BLaER1 treated with 17β-estradiol and CSF1 and Interleukin-3, amounts not matched to agents 10 nM and 100 nM (cell line): Measurements from ENCODE around the gene PADI2.

Experiments
- H3K27ac ChIP-seq, 11 experiments: shearing (Covaris generic); formaldehyde crosslinking; 2 replicates each; pipeline ENCODE4 v1.8.1; 2022
- H3K27me3 ChIP-seq, 11 experiments: shearing (Covaris generic); formaldehyde crosslinking; 2 replicates each; pipeline ENCODE4 v1.8.1; 2022
- H3K36me3 ChIP-seq, 11 experiments: shearing (Covaris generic); formaldehyde crosslinking; 2 replicates each; pipeline ENCODE4 v1.8.1; 2022
- H3K4me1 ChIP-seq, 10 experiments: shearing (Covaris generic); formaldehyde crosslinking; 2 replicates each; pipeline ENCODE4 v1.8.1; 2022
- H3K4me2 ChIP-seq, 11 experiments: shearing (Covaris generic); formaldehyde crosslinking; 2 replicates each; pipeline ENCODE4 v1.8.1; 2022
- H3K4me3 ChIP-seq, 10 experiments: shearing (Covaris generic); formaldehyde crosslinking; 2 replicates each; pipeline ENCODE4 v1.8.1; 2022
- H3K9ac ChIP-seq, 11 experiments: shearing (Covaris generic); formaldehyde crosslinking; 2 replicates each; pipeline ENCODE4 v1.8.1; 2022
- H3K9me3 ChIP-seq, 11 experiments: shearing (Covaris generic); formaldehyde crosslinking; replicated peaks in 1 of 11; 2 replicates each; pipeline ENCODE4 v1.8.1; 2022
- H4K20me1 ChIP-seq, 11 experiments: shearing (Covaris generic); formaldehyde crosslinking; 2 replicates each; pipeline ENCODE4 v1.8.1; 2022
- Cebpa-rat ChIP-seq, 11 experiments: shearing (Covaris generic); IDR thresholded peaks; 2 replicates each; pipeline ENCODE4 v1.8.1; 2022

The PADI2 gene

DNA sequence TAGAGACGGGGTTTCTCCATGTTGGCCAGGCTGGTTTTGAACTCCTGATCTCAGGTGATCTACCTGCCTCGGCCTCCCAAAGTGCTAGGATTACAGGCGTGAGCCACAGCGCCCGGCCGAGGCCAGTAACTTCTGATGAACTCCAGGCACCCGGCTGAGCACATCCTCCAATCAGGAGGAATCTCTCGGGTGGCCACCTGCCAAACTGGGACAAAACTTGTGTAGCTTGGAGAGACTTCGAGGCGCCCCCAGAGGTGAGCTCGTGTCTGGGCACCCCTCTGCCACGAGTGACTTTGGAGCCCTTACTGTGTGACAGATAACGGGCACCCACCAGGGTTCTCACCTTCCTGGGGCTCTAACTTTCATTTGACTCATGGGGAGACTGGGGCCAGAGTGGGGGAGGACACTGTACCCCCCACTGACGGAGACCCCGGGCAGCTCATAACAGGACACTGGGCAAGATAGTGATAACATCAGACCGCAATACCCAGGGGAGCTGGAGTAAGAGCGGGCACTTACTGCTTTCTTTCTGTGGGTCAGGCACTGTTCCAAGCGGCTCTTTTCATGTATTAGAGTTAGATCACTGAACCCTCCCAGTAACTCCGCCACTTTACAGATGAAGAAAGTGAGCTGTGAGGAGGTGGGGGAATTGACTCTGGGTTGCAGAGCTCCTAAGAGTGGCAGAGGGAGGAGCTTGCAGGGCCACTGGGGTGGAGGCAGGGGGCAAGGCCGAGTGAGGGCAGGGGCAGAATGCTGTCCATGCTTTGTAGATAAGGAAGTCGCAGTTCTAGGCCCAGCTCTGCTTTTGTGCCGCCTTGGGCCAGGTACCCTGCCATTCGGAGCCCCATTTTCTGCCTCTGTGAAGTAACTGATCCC, 1.9 kb upstream of the PADI2 start:
- H3K4me1 ChIP-seq = peaks cover 50 to 65% (median 58%) of the 10 kb centered on the region in 10 experiments
- H4K20me1 ChIP-seq = peaks cover 0 to 14% (median 0%) of the 10 kb centered on the region in 11 experiments; a peak in 6 of 22 replicates
- peak overlapping the region in 5 of 10 experiments; percentile 2 to 35 (median 24); a peak in 6 of 20 replicates for H3K4me3 ChIP-seq
- no peaks in the 10 kb centered on the region for H3K36me3 ChIP-seq
- TF ChIP-seq Cebpa-rat (IDR thresholded peaks at IDR 0.05) = no peak
- H3K9me3 ChIP-seq = no peaks in the 10 kb centered on the region
- peak overlapping the region in 10 of 11 experiments; percentile 29 to 75 (median 68); a peak in 19 of 22 replicates for H3K27ac ChIP-seq
- H3K4me2 ChIP-seq = peak overlapping the region; percentile 96 to 100 (median 100)
- H3K27me3 ChIP-seq = peaks cover 19 to 25% (median 21%) of the 10 kb centered on the region in 11 experiments
- H3K9ac ChIP-seq = peak overlapping the region in 10 of 11 experiments; percentile 32 to 70 (median 62); a peak in 18 of 22 replicates

DNA sequence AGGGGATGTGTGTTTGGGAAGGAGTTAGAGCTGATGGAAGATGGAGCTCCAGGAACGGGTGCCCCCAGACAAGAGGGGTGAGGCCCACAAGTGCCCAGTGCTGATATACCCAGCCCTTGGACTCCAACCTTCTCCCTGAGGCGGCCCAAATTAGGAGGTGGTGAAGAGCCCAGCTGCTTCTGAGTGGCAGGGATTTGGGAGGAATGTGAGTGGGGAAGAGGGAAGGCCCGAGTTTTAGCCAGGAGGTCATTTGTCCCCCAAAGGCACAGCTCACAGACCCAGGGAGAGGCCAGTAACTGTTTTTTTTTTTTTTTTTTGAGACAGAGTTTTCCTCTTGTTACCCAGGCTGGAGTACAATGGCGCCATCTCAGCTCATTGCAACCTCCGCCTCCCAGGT, 1.2 kb upstream of the PADI2 start:
- Histone ChIP-seq H3K27me3 (peaks cover 19 to 25% (median 21%) of the 10 kb centered on the region in 11 experiments), H3K4me2 (peak overlapping the region; percentile 96 to 100 (median 100)), H3K4me3 (0 out of 20 replicates have a peak overlapping the region, but pooled peaks of 1 of the 10 experiments have one; percentile 72), H3K9ac (peak overlapping the region in 4 of 11 experiments; percentile 38 to 73 (median 54); a peak in 4 of 22 replicates), H3K27ac (peak overlapping the region in 7 of 11 experiments; percentile 35 to 73 (median 69); a peak in 11 of 22 replicates), H3K36me3 (no peaks in the 10 kb centered on the region), H3K4me1 (peaks cover 50 to 65% (median 58%) of the 10 kb centered on the region in 10 experiments), H3K9me3 (no peaks in the 10 kb centered on the region), H4K20me1 (peaks cover 0 to 16% (median 0%) of the 10 kb centered on the region in 11 experiments; a peak in 6 of 22 replicates)
- no peak for TF ChIP-seq Cebpa-rat (IDR thresholded peaks at IDR 0.05)

DNA sequence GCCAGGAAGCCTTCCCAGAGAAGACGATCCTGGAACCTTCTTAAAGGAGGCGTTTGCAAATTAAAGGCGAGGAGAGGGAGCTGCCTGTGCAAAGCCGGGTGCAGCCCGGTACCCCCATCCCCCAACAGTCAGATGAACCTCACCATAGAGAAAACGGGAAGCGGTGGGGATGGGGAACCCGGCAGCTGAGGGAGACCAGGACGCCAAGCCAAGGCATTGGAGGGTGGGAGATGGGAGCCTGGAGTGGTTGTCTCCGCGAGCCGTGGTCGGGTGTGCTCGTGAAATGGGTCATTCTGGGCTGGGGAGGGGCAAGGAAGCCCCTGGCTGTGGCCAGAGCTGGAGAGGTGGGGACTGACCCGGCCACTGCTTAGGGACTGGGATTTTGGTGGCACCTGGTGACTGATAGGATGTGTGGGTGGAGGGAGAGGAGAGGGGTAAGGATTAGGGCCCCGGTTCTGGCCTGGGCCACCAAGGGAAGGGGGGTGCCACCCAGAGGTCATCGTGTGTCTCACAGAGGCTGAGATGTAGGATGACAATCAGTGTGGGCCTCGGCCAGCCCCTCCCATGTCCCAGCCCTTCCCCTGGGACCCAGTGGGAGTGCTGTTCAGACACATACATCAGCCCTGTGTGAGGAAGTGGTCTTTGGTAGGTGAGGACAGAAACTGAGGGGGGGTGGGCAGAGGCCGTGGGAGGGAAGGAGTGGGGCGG, 676 bp upstream of the PADI2 start:
- Histone ChIP-seq H3K4me1 (peaks cover 50 to 65% (median 58%) of the 10 kb centered on the region in 10 experiments), H3K27ac (peak overlapping the region in 8 of 11 experiments; percentile 35 to 78 (median 60); a peak in 15 of 22 replicates), H3K4me2 (peak overlapping the region; percentile 96 to 100 (median 100)), H3K9me3 (no peaks in the 10 kb centered on the region), H3K4me3 (peak overlapping the region; percentile 54 to 72 (median 62)), H3K36me3 (no peaks in the 10 kb centered on the region), H3K27me3 (peaks cover 19 to 25% (median 21%) of the 10 kb centered on the region in 11 experiments), H3K9ac (peak overlapping the region in 10 of 11 experiments; percentile 12 to 73 (median 46); a peak in 15 of 22 replicates), H4K20me1 (peaks cover 0 to 21% (median 0%) of the 10 kb centered on the region in 11 experiments; a peak in 6 of 22 replicates)
- TF ChIP-seq Cebpa-rat (IDR thresholded peaks at IDR 0.05) = no peak

GRCh38 chr1:17118706-17119075, 560 bp downstream of the PADI2 start:
- H3K9me3 ChIP-seq = no peaks in the 10 kb centered on the region
- H3K9ac ChIP-seq = peak overlapping the region; percentile 12 to 73 (median 48); a peak in 14 of 22 replicates
- TF ChIP-seq Cebpa-rat (IDR thresholded peaks at IDR 0.05) = no peak
- H3K4me2 ChIP-seq = peak overlapping the region; percentile 96 to 100 (median 100)
- H3K4me1 ChIP-seq = peaks cover 50 to 61% (median 56%) of the 10 kb centered on the region in 10 experiments
- no peak overlapping the region for H3K27ac ChIP-seq
- peak overlapping the region; percentile 54 to 72 (median 62) for H3K4me3 ChIP-seq
- peaks cover 0 to 24% (median 0%) of the 10 kb centered on the region in 11 experiments; a peak in 6 of 22 replicates for H4K20me1 ChIP-seq
- no peaks in the 10 kb centered on the region for H3K36me3 ChIP-seq
- H3K27me3 ChIP-seq = peaks cover 19 to 25% (median 21%) of the 10 kb centered on the region in 11 experiments

- peaks cover 46 to 57% (median 51%) of the 10 kb centered on the region in 10 experiments for H3K4me1 ChIP-seq
- no peaks in the 10 kb centered on the region for H3K36me3 ChIP-seq
- H3K27ac ChIP-seq = no peak overlapping the region
- no peak for TF ChIP-seq Cebpa-rat (IDR thresholded peaks at IDR 0.05)
- peak overlapping the region; percentile 96 to 100 (median 100) for H3K4me2 ChIP-seq
- H3K9me3 ChIP-seq = no peaks in the 10 kb centered on the region
- H3K9ac ChIP-seq = peak overlapping the region in 8 of 11 experiments; percentile 12 to 73 (median 54); a peak in 3 of 22 replicates
- H4K20me1 ChIP-seq = peaks cover 0 to 24% (median 0%) of the 10 kb centered on the region in 11 experiments; a peak in 6 of 22 replicates
- H3K27me3 ChIP-seq = peaks cover 19 to 25% (median 21%) of the 10 kb centered on the region in 11 experiments
- peak overlapping the region in 6 of 10 experiments; percentile 61 to 72 (median 65); a peak in 9 of 20 replicates for H3K4me3 ChIP-seq
Observed at GRCh38 chr1:17118268-17118667, 983 bp downstream of the PADI2 start.

DNA sequence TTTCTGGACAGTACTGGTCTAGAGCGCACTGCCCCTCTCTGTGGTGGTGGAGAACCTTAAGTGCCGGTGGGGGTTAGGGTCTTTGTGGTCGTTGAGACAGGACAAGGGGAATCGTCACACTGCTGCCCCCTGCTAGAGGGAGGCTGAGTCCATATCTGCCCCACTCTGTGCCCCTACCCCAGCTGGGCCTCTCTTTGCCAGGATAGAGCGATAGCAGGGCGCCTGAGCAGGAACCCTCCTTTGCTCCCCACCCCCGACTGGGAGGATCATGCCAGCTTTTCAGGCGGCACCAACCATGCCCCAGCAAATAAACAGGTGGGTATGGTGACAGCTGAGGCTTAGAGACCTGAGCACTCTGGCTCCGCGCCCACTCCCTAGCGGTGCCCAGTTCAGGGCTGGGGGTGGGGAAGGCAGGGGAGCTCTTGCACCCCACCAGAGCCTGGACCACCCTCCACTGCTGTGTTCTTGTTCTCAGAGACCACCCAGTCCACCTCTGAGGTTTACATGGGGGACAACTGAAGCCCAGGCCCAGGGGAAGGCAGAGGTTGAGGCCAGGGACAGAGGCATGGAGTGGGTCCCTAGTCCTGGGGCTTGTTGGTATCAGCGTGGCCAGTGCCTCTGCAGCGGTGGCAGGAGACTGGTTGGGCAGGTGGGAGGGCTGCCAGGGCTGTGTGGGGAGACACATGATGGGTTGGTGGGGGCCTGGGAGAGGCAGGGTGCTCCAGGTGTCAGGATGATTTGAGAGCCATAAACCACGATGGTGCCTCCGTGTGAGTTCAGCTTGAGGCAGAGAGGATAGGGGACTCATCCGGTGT, 1.6 kb downstream of the PADI2 start:
- H3K36me3 ChIP-seq = no peaks in the 10 kb centered on the region
- H3K27ac ChIP-seq = no peak overlapping the region
- peaks cover 18 to 25% (median 21%) of the 10 kb centered on the region in 11 experiments for H3K27me3 ChIP-seq
- H4K20me1 ChIP-seq = peaks cover 0 to 24% (median 0%) of the 10 kb centered on the region in 11 experiments; a peak in 6 of 22 replicates
- H3K4me1 ChIP-seq = peaks cover 42 to 52% (median 46%) of the 10 kb centered on the region in 10 experiments
- no peak for TF ChIP-seq Cebpa-rat (IDR thresholded peaks at IDR 0.05)
- H3K4me2 ChIP-seq = peak overlapping the region in 6 of 11 experiments; percentile 96 to 100 (median 100); a peak in 8 of 22 replicates
- H3K9ac ChIP-seq = no peak overlapping the region
- H3K4me3 ChIP-seq = peak overlapping the region in 1 of 10 experiments; percentile 72; a peak in 2 of 20 replicates
- H3K9me3 ChIP-seq = no peaks in the 10 kb centered on the region

GRCh38 chr1:17116643-17117042, 2.6 kb downstream of the PADI2 start:
- Histone ChIP-seq H3K36me3 (no peaks in the 10 kb centered on the region), H3K27me3 (peaks cover 17 to 25% (median 21%) of the 10 kb centered on the region in 11 experiments), H3K4me1 (peaks cover 41 to 52% (median 46%) of the 10 kb centered on the region in 10 experiments), H3K9ac (no peak overlapping the region), H3K4me3 (no peak overlapping the region), H3K4me2 (no peak overlapping the region), H4K20me1 (peaks cover 0 to 24% (median 0%) of the 10 kb centered on the region in 11 experiments; a peak in 6 of 22 replicates), H3K9me3 (no peaks in the 10 kb centered on the region), H3K27ac (no peak overlapping the region)
- no peak for TF ChIP-seq Cebpa-rat (IDR thresholded peaks at IDR 0.05)
